Epithelial cell of esophagus (primary cell): ENCODE measurements around the gene NR1D1.
A peak's percentile ranks its signal among the peaks of the same experiment; 100 is the strongest.
"Not testable (repeated sequence)": the region's sequence is repeated elsewhere in the genome, so short reads cannot be mapped to it uniquely, and the experiment has no call there.

Experiments used
- DNase-seq: peaks from one replicate; pipeline ENCODE4 v3.0.0; 2010; ENCODE audit warnings: low read depth
- H3K4me3 ChIP-seq: 2 replicates; pipeline ENCODE4 v1.5.1; 2011; ENCODE audit warnings: mild to moderate bottlenecking, low read length, control low read depth
- CTCF ChIP-seq: IDR thresholded peaks from 2 replicates; pipeline ENCODE4 v1.5.1; 2011; ENCODE audit warnings: low read depth, mild to moderate bottlenecking, low read length, control low read depth, inconsistent platforms; ENCODE audit not compliant: insufficient read depth; ENCODE audit errors: missing control alignments

NR1D1 gene

GRCh38 chr17:40100419-40100668 is at the start of gene NR1D1:
NR1D1 (minus strand) TSS chr17:40100589; CDS start chr17:40100094, 495 bp downstream.
- no peak for DNase-seq
- TF ChIP-seq CTCF: no peak
- H3K4me3 ChIP-seq: peak within 1 kb of the TSS; percentile 95

GRCh38 chr17:40148527-40148926 is 48.1 kb upstream of the NR1D1 start:
- TF ChIP-seq CTCF: no peak
- no peak for DNase-seq
- H3K4me3 ChIP-seq: no peak overlapping the region

- H3K4me3 ChIP-seq: no peak overlapping the region
- no peak for TF ChIP-seq CTCF
- no peak for DNase-seq
These were observed 45.1 kb upstream of the NR1D1 start for GRCh38 chr17:40145476-40145875.

GRCh38 chr17:40143166-40143565 is 42.8 kb upstream of the NR1D1 start:
- not testable (repeated sequence) for H3K4me3 ChIP-seq, DNase-seq

- no peak for DNase-seq
- H3K4me3 ChIP-seq: peak overlapping the region; percentile 75
- no peak for TF ChIP-seq CTCF
These were observed 39.2 kb upstream of the NR1D1 start for GRCh38 chr17:40139566-40140058.

GRCh38 chr17:40135817-40136216 is 35.4 kb upstream of the NR1D1 start:
- TF ChIP-seq CTCF: no peak
- H3K4me3 ChIP-seq: no peak overlapping the region
- no peak for DNase-seq

GRCh38 chr17:40134184-40134583 is 33.8 kb upstream of the NR1D1 start:
- DNase-seq: no peak
- TF ChIP-seq CTCF: no peak
- no peak overlapping the region for H3K4me3 ChIP-seq
